GM19438 (cell line): ENCODE measurements around the gene NHERF1.

ENCODE experiments used
- ATAC-seq: cut with Tn5 transposase; IDR thresholded peaks from one replicate; pipeline ENCODE4 v1.9.1; 2021; ENCODE audit warnings: low read depth; ENCODE audit not compliant: unreplicated experiment

Gene NHERF1

GRCh38 chr17:74732042-74732867 is 16.2 kb upstream of the NHERF1 start:
- ATAC-seq, result no peak

DNA sequence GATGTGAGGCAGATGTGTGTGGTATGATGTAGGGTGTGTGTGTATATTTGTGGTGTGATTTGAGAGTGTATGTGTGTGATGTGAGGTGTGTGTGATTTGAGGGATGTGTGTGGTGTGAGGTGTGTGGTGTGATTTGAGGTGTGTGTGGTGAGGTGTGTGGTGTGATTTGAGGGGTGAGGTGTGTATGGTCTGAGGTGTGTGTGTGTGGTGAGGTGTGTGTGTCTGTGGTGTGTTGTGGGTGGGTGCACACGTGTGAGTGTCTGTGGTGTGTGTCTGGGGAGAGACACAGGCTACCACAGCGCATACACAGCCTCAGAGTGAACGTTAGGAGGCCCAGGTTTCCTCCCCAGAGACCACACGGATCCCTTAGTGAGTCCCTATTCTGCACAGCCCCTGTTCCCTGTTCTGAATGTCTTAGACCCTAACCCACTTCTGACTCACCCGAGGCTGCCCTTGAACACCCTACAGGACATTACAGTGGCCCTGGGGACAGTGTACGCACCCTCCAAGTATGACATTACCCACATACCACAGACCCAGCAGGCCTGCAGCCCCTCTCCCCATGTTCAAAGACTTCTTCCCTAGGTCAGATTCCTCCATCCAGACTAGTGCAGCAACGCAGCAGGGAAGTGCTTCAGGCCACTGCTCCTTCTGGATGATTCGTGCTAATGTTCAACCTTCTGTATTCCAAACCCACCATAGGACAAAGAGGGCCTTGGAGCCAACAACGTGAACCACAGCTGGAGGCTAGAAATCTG is 14.9 kb upstream of the NHERF1 start:
- no peak for ATAC-seq

DNA sequence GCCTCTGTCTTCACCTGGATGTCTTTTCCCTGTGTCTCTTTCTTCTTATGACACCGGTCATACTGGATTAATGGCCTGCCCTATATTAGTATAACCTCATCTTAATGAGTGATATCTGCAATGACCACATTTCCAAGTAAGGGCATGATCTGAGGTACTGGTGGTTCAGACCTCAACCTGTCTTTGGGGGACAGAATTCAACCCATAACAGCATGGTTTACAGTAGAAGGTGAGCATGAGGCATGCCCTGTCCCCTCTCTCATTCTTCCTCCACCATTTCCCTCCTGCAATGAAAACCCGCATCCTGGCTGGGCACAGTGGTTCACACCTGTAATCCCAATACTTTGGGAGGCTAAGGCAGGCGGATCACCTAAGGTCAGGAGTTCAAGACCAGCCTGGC is 14.2 kb upstream of the NHERF1 start:
- ATAC-seq, result no peak

DNA sequence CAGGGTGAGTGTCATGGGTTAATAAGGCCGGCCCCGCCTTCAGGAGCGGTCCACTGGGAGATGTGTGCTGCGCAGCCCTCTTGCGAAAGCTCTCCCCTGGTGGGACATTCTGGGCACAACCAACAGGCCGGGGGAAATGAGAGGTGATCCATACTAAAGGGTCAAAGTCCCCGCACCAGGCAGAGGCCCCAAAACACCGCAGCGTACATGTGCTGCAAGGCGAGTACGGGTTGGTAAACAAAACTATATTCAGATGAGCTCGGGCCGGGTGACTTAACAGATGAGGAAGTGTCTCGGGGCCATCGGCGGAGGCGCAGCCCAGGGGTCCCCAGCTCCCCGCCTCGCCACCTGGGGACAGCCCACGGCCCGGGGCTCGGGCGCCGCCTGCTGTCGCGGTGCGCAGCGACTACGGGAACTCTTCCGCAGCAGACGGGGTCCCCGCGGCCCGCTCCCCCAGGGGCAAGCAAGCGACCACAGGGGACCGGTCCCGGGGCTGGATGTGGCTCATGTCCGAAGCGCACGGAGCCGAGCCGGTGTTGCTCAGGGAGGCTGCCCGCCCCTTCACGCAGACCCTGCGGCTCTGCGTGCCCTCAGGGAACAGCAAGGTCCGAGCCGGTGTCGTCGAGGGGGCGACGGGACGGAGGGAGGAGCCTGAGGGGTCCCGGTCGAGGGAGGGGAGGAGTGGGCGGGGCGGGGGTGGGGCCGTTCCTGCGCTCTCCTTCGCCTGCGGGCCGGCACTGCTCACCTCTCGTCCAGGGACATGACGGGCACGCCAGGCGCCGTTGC is 11.7 kb upstream of the NHERF1 start, which contains the start of gene RAB37:
Gene RAB37, plus strand, starts transcription at position 744 of the 786 bp plus-strand sequence. Its CDS starts 17 bp downstream, at position 761.
- no peak for ATAC-seq

- ATAC-seq, result no peak
Measured at GRCh38 chr17:74737299-74738050, 11.0 kb upstream of the NHERF1 start.

DNA sequence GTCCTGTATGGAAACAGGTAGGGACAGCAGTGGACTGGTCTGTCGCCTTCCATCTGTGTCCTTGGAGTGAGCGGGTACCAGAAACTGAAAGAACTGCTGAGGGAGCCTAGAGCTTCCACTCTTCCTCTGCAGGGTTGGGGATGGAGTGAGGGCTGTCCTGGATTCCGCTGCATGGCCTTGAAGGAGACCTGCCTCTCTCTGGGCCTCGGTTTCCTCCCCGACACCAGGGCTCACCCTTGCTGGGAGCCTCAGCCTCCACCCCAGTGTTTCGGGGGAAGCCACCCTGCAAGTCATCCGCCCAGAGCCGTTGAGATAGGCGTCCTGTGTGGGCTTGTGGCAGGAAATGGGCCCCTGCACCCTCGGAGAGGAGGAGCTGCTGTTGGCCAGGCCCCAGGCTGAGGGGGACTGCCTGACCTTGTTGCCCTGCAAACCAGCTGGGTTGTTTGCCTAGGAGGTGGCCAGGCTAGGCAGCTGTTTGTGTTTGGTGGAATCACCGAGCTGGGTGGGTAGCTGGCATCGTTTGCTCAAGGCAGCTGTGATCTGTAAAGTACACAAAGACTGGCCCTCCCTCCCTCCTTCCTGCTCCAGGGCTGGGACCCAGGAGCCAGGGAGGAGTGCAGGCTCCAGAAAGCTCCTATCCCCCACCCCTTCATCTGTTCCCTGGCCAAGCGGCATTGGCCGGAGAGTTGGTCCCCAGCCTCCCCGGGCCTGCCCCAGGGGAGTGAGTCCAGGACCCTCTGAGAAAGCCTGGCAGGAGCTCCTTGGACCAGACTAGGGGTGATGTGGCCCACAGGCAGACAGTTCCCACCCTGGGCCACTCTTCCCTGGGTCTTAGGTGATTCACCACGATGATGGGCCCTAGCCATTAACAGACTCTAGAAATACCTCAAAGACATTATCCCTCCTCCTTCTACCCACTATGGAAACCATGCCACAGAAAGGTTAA is 10.1 kb upstream of the NHERF1 start:
- ATAC-seq, result no peak

DNA sequence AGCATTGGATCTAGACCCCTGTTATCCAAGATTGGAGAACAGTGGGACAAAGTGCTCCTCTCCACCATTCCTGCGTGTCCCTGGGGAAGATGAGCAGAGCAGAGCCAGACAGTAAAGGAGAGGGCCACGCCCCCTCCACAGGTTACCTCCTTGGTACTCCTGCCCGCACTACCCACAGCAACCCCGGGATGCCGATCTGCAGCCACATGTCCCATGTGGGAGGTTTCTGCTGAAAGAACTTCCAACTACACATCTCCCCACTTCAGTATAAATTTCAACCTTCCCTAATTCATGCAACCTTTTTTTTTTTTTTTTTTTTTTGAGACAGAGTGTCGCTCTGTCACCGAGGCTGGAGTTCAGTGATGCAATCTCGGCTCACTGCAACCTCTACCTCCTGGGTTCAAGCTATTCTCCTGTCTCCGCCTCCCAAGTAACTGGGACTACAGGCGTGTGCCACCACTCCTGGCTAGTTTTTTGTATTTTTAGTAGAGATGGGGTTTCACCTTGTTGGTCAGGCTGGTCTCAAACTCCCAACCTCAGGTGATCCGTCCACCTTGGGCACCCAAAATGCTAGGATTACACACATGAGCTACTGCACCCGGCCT is 9.1 kb upstream of the NHERF1 start:
- no peak for ATAC-seq

- ATAC-seq, result no peak
Measured at GRCh38 chr17:74740173-74740572, 8.3 kb upstream of the NHERF1 start.

DNA sequence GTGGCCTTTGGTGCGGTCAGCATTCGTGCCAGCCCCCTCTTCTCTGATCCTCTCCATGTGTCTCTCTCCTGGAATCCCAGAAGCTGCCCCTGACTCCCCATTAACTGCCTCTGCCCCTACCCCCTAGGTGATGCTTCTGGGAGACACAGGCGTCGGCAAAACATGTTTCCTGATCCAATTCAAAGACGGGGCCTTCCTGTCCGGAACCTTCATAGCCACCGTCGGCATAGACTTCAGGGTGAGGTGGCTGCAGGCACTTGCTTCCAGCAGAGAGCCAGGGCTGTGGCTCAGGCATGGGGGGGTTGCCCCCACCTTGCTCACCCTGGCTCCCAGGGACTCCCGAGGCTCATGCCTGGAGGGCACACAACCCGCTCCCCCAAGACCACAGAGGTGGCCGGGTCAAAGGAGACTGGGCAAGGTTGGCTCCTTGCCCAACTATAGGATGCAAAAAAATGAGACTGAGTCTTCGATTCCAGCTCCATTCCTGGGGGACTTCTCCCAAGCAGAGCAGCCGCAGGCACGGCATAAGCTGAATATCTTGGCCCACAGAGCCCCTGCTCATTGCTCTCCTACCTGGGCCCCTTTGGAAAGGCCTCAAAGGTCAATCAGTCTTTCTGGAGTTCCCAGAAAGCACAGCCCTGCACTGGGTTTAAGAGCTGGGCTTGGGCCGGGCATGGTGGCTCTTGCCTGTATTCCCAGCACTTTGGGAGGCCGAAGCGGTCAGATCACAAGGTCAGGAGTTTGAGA is 7.6 kb upstream of the NHERF1 start:
- no peak for ATAC-seq

- ATAC-seq, result peak; percentile 46
Measured at GRCh38 chr17:74742153-74742515, 6.3 kb upstream of the NHERF1 start.

- no peak for ATAC-seq
Measured at GRCh38 chr17:74742978-74743545, 5.4 kb upstream of the NHERF1 start.

DNA sequence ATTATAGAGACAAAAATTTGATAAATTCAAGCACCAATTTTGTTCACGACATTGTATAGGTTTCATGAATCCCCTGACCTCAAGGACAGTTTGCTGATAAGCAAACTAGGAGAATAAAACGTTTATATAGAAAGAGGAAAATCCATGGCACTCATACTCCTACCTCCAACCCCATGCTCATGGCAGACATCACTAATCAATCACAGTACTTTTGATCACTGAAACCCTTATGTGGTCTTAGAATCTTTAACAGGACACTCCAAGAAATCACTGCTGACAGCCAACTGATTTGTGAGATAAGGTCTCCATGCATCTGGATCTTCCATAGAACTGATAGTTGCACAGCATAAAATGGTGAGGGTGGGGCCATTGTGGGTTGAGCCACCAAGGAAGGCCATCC is 4.7 kb upstream of the NHERF1 start:
- ATAC-seq, result no peak

DNA sequence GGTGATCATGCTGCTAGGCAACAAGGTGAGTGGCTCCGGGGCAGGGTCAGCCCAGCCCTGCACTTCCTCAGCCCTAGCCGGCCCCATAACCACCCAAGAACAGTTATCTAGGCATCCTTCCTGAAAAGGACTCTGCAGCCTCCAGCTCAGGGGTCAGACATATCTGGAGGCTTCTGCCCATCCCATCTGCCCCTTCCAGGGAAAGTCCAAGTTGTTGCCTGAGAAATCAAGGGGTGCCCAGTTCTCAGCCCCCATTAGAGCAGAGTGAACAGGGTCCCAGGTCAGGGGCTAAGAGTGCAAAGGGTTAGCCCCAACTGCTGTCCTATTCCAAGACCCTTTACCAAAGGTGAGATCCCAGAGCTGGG is 4.1 kb upstream of the NHERF1 start:
- ATAC-seq, result no peak

- no peak for ATAC-seq
Measured at GRCh38 chr17:74744714-74745547, 3.5 kb upstream of the NHERF1 start.

DNA sequence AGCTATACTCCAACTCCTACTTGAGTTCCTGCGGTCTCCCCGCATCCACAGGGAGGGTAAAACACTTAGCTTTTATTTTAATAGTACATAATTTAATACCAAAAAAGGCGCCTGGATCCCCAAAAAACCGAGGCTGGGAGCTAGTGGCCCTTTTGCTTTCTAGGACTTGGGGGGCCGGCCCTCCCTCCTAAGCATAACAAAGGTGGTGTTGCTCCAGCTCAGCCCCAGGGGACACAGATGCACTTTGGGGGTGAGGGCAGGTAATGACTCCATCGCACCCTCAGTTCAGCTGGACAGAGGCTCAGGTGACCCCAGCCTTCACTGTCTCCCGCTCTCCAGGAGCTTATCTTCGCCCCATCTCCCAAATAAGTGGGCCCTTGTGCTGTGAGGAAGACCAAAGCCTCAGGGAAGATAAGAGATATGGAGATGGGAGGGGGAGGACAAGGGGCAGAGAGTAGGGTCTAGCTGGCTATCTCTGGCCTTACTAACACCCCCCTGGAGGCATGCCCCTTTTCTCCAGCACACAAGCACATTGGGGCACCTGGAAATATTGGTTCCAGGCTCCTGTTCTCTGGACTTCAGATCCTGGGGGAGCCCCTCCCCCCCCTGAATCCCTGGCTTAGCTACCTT is 2.8 kb upstream of the NHERF1 start:
- no peak for ATAC-seq

DNA sequence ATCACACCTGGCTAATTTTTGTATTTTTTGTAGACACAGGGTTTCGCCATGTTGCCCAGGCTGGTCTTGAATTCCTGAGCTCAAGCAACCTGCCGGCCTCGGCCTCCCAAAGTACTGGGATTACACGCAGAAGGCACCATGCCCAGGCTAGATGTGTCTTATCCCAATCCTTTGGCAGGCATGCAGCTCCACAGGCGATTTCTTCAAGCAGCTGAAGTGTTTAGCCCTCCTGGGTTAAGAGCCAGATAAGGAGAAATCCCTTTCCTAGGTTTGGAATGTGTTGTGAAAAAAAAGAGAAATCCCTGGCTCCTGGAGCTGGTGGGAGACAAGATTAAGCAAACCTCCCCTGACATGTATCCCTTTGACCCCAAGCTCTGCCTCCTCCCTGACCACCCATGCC is 2.1 kb upstream of the NHERF1 start:
- no peak for ATAC-seq

- ATAC-seq, result no peak
Measured at GRCh38 chr17:74746922-74747321, 1.5 kb upstream of the NHERF1 start.
